GM21390 (cell line): Measurements from ENCODE around the gene NDST3.
A peak's percentile ranks its signal among the peaks of the same experiment; 100 is the strongest.

Source experiments
- ATAC-seq: cut with Tn5 transposase; IDR thresholded peaks from one replicate; pipeline ENCODE4 v1.9.1; 2021; ENCODE audit not compliant: unreplicated experiment

NDST3 gene

GRCh38 chr4:118173956-118174725, 139.9 kb downstream of the NDST3 start:
- no peak for ATAC-seq

GRCh38 chr4:118175506-118175905, 141.2 kb downstream of the NDST3 start:
- no peak for ATAC-seq

- ATAC-seq: no peak
Observed at GRCh38 chr4:118177126-118177525, 142.8 kb downstream of the NDST3 start.

- ATAC-seq: no peak
Observed at GRCh38 chr4:118180776-118181175, 146.5 kb downstream of the NDST3 start.

- no peak for ATAC-seq
Observed at GRCh38 chr4:118190903-118191302, 156.6 kb downstream of the NDST3 start.

- no peak for ATAC-seq
Observed at GRCh38 chr4:118193421-118193820, 159.1 kb downstream of the NDST3 start.

GRCh38 chr4:118206627-118207026, 172.3 kb downstream of the NDST3 start:
- no peak for ATAC-seq

GRCh38 chr4:118213101-118213500, 178.8 kb downstream of the NDST3 start:
- no peak for ATAC-seq

- no peak for ATAC-seq
Observed at GRCh38 chr4:118215826-118216225, 181.5 kb downstream of the NDST3 start.

- no peak for ATAC-seq
Observed at GRCh38 chr4:118221227-118221800, 187.0 kb downstream of the NDST3 start.

- peak; percentile 76 for ATAC-seq
Observed at GRCh38 chr4:118224243-118224829, 190.1 kb downstream of the NDST3 start.

GRCh38 chr4:118225511-118225910, 191.2 kb downstream of the NDST3 start:
- no peak for ATAC-seq

GRCh38 chr4:118226311-118227010, 192.2 kb downstream of the NDST3 start:
- ATAC-seq: no peak

GRCh38 chr4:118235566-118236120, 201.4 kb downstream of the NDST3 start:
- no peak for ATAC-seq

- ATAC-seq: no peak
Observed at GRCh38 chr4:118237531-118237930, 203.2 kb downstream of the NDST3 start.

GRCh38 chr4:118249890-118250289, 215.6 kb downstream of the NDST3 start:
- ATAC-seq: no peak

- no peak for ATAC-seq
Observed at GRCh38 chr4:118254368-118254767, 220.1 kb downstream of the NDST3 start.

- ATAC-seq: no peak
Observed at GRCh38 chr4:118259111-118259510, 224.8 kb downstream of the NDST3 start.

GRCh38 chr4:118260309-118260708, 226.0 kb downstream of the NDST3 start:
- no peak for ATAC-seq

GRCh38 chr4:118264096-118264495, 229.8 kb downstream of the NDST3 start:
- ATAC-seq: no peak
